ENCODE data around the gene PHACTR2.

PHACTR2 gene

DNA sequence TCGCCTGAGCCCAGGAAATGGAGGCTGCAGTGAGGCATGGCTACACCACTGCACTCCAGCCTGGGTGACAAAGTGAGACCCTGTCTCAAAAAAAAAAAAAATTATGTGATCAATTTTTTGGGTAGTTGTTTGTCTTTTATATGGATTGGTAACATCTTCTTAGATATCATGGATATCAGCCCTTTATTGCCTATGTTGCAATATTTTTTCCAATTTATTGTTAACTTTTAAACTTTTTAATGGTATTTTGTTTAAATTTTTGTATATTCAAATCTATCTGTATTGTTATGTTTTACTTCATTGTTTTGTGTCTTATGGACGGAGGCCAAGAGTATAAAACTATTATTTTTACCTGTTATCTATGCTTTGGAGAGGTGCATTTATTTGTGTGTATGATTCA lies 133.0 kb downstream of the PHACTR2 start:
- Histone ChIP-seq H3K4me3 (IDR thresholded peaks at IDR 0.05; ENCODE audit: insufficient read depth, low read depth, low read length) (no peak overlapping the region), H3K79me2 (ENCODE audit: insufficient read depth, low read depth) (no peaks in the 10 kb centered on the region), H3K36me3 (ENCODE audit: insufficient read depth) (no peaks in the 10 kb centered on the region), H2AFZ (ENCODE audit: low read depth) (no peak overlapping the region), H3K27ac (no peak overlapping the region), H3K9ac (no peak overlapping the region), H3K4me1 (ENCODE audit: low read depth, poor library complexity, severe bottlenecking) (no peaks in the 10 kb centered on the region), H3K27me3 (ENCODE audit: insufficient read depth, low read depth) (no peaks in the 10 kb centered on the region), H4K20me1 (ENCODE audit: insufficient read depth) (no peaks in the 10 kb centered on the region), H3K4me2 (no peak overlapping the region)
- TF ChIP-seq, protein P1, sequence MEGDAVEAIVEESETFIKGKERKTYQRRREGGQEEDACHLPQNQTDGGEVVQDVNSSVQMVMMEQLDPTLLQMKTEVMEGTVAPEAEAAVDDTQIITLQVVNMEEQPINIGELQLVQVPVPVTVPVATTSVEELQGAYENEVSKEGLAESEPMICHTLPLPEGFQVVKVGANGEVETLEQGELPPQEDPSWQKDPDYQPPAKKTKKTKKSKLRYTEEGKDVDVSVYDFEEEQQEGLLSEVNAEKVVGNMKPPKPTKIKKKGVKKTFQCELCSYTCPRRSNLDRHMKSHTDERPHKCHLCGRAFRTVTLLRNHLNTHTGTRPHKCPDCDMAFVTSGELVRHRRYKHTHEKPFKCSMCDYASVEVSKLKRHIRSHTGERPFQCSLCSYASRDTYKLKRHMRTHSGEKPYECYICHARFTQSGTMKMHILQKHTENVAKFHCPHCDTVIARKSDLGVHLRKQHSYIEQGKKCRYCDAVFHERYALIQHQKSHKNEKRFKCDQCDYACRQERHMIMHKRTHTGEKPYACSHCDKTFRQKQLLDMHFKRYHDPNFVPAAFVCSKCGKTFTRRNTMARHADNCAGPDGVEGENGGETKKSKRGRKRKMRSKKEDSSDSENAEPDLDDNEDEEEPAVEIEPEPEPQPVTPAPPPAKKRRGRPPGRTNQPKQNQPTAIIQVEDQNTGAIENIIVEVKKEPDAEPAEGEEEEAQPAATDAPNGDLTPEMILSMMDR (conservative IDR thresholded peaks at IDR 0.05; ENCODE audit: low read depth, low read length): no peak

GRCh38 chr6:143811501-143812157 lies 133.9 kb downstream of the PHACTR2 start:
- no peak overlapping the region for H3K9ac ChIP-seq
- H3K27me3 ChIP-seq (ENCODE audit: insufficient read depth, low read depth): no peaks in the 10 kb centered on the region
- no peak overlapping the region for H3K4me2 ChIP-seq
- TF ChIP-seq, protein P1 (conservative IDR thresholded peaks at IDR 0.05; ENCODE audit: low read depth, low read length): no peak
- no peaks in the 10 kb centered on the region for H3K79me2 ChIP-seq (ENCODE audit: insufficient read depth, low read depth)
- no peak overlapping the region for H2AFZ ChIP-seq (ENCODE audit: low read depth)
- H3K36me3 ChIP-seq (ENCODE audit: insufficient read depth): no peaks in the 10 kb centered on the region
- no peak overlapping the region for H3K27ac ChIP-seq
- no peaks in the 10 kb centered on the region for H3K4me1 ChIP-seq (ENCODE audit: low read depth, poor library complexity, severe bottlenecking)
- no peaks in the 10 kb centered on the region for H4K20me1 ChIP-seq (ENCODE audit: insufficient read depth)
- no peak overlapping the region for H3K4me3 ChIP-seq (IDR thresholded peaks at IDR 0.05; ENCODE audit: insufficient read depth, low read depth, low read length)

DNA sequence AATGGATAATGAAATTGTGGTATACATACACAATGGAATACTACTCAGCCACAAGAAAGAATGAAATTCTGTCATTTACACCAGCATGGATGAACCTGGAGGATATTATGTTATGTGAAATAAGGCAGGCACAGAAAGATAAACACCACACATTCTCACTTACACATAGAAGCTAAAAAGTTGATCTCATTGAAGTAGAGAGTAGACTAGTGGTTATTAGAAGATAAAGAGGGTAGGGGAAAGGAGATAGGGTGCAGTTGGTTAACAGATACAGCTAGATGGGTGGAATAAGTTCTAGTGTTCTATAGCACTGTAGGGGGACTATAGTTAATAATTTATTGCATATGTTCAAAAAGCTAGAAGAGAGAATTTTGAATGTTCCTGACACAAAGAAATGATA lies 139.9 kb downstream of the PHACTR2 start:
- H3K4me1 ChIP-seq (ENCODE audit: low read depth, poor library complexity, severe bottlenecking): no peaks in the 10 kb centered on the region
- H3K9ac ChIP-seq: no peak overlapping the region
- no peaks in the 10 kb centered on the region for H4K20me1 ChIP-seq (ENCODE audit: insufficient read depth)
- H3K36me3 ChIP-seq (ENCODE audit: insufficient read depth): no peaks in the 10 kb centered on the region
- TF ChIP-seq, protein P1 (conservative IDR thresholded peaks at IDR 0.05; ENCODE audit: low read depth, low read length): no peak
- H3K79me2 ChIP-seq (ENCODE audit: insufficient read depth, low read depth): no peaks in the 10 kb centered on the region
- H3K27me3 ChIP-seq (ENCODE audit: insufficient read depth, low read depth): no peaks in the 10 kb centered on the region
- no peak overlapping the region for H3K27ac ChIP-seq
- no peak overlapping the region for H3K4me3 ChIP-seq (IDR thresholded peaks at IDR 0.05; ENCODE audit: insufficient read depth, low read depth, low read length)
- H2AFZ ChIP-seq (ENCODE audit: low read depth): no peak overlapping the region
- H3K4me2 ChIP-seq: no peak overlapping the region

DNA sequence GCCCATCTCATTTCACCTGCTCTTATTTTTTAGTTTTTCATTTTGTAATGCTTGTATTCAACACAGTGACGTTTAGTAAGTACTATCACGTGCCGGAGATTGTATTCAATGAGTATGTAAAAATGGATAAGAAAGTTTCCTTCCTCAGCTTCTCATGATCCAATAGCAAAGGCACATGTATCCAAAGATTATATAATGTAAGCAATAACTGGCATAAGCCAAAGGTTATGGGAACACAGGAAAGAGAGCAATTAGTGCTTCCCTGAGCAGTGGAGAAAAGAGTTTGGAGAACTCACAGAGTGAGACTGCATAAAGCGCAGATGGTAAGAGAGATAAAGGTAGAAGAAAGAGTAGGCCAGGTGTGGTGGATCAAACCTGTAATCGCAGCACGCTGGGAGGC lies 143.6 kb downstream of the PHACTR2 start:
- H3K4me1 ChIP-seq (ENCODE audit: low read depth, poor library complexity, severe bottlenecking): no peaks in the 10 kb centered on the region
- no peak overlapping the region for H3K27ac ChIP-seq
- H4K20me1 ChIP-seq (ENCODE audit: insufficient read depth): no peaks in the 10 kb centered on the region
- no peaks in the 10 kb centered on the region for H3K27me3 ChIP-seq (ENCODE audit: insufficient read depth, low read depth)
- H3K36me3 ChIP-seq (ENCODE audit: insufficient read depth): no peaks in the 10 kb centered on the region
- no peaks in the 10 kb centered on the region for H3K79me2 ChIP-seq (ENCODE audit: insufficient read depth, low read depth)
- TF ChIP-seq, protein P1 (conservative IDR thresholded peaks at IDR 0.05; ENCODE audit: low read depth, low read length): no peak
- no peak overlapping the region for H3K4me2 ChIP-seq
- no peak overlapping the region for H3K4me3 ChIP-seq (IDR thresholded peaks at IDR 0.05; ENCODE audit: insufficient read depth, low read depth, low read length)
- no peak overlapping the region for H2AFZ ChIP-seq (ENCODE audit: low read depth)
- H3K9ac ChIP-seq: no peak overlapping the region

Data from KMS-11 (cell line).